WTC11 (cell line): Measurements from ENCODE around the gene FAM107B.

Experiments used
- ATF2 ChIP-seq: sonication (generic); formaldehyde crosslinking; IDR thresholded peaks from 2 replicates; pipeline ENCODE4 v1.8.1; 2022; ENCODE audit warnings: low read depth, missing genetic modification reagents, borderline replicate concordance
- ELF4 ChIP-seq: sonication (generic); formaldehyde crosslinking; IDR thresholded peaks from 2 replicates; pipeline ENCODE4 v1.8.1; 2022; ENCODE audit warnings: low read depth, mild to moderate bottlenecking, moderate library complexity, missing genetic modification reagents
- ERG ChIP-seq: fragments of 250-450 bp; sonication (Bioruptor Pico); IDR thresholded peaks from 2 replicates; pipeline ENCODE4 v1.8.0; 2021; ENCODE audit warnings: mild to moderate bottlenecking
- ESRRA ChIP-seq: sonication (generic); formaldehyde crosslinking; IDR thresholded peaks from 2 replicates; pipeline ENCODE4 v1.8.1; 2022; ENCODE audit warnings: mild to moderate bottlenecking, missing genetic modification reagents, borderline replicate concordance
- HMGXB4 ChIP-seq: sonication (generic); formaldehyde crosslinking; IDR thresholded peaks from 2 replicates; pipeline ENCODE4 v1.8.1; 2023; ENCODE audit warnings: mild to moderate bottlenecking, moderate library complexity, missing genetic modification reagents
- JUN ChIP-seq: sonication (generic); formaldehyde crosslinking; IDR thresholded peaks from 2 replicates; pipeline ENCODE4 v1.8.0; 2023; ENCODE audit warnings: mild to moderate bottlenecking, missing genetic modification reagents
- MAX ChIP-seq: sonication (generic); formaldehyde crosslinking; IDR thresholded peaks from 2 replicates; pipeline ENCODE4 v1.8.0; 2022; ENCODE audit warnings: mild to moderate bottlenecking, missing genetic modification reagents
- NFYB ChIP-seq: sonication (generic); formaldehyde crosslinking; conservative IDR thresholded peaks from 2 replicates; pipeline ENCODE4 v1.8.0; 2022; ENCODE audit warnings: low read depth, missing genetic modification reagents
- RELA ChIP-seq: sonication (generic); formaldehyde crosslinking; IDR thresholded peaks from 2 replicates; pipeline ENCODE4 v1.8.1; 2022; ENCODE audit warnings: missing genetic modification reagents, mild to moderate bottlenecking, borderline replicate concordance
- SMAD3 ChIP-seq: sonication (generic); formaldehyde crosslinking; IDR thresholded peaks from 2 replicates; pipeline ENCODE4 v1.8.0; 2022; ENCODE audit warnings: missing genetic modification reagents, mild to moderate bottlenecking, borderline replicate concordance
- ZNF121 ChIP-seq: sonication (generic); formaldehyde crosslinking; IDR thresholded peaks from 2 replicates; pipeline ENCODE4 v1.8.0; 2023; ENCODE audit warnings: missing genetic modification reagents
- TF ChIP-seq, protein P1 (sequence below): sonication (generic); formaldehyde crosslinking; IDR thresholded peaks from 2 replicates; pipeline ENCODE4 v1.8.1; 2022; ENCODE audit warnings: mild to moderate bottlenecking, moderate library complexity, missing genetic modification reagents
- TF ChIP-seq, protein P2 (sequence below): fragments of 200-600 bp; IDR thresholded peaks from 2 replicates; pipeline ENCODE4 v1.8.0; 2022; ENCODE audit warnings: antibody characterized with exemption
- TF ChIP-seq, protein P3 (sequence below): sonication (generic); formaldehyde crosslinking; IDR thresholded peaks from 2 replicates; pipeline ENCODE4 v1.8.1; 2023; ENCODE audit warnings: mild to moderate bottlenecking, missing genetic modification reagents

DNA sequence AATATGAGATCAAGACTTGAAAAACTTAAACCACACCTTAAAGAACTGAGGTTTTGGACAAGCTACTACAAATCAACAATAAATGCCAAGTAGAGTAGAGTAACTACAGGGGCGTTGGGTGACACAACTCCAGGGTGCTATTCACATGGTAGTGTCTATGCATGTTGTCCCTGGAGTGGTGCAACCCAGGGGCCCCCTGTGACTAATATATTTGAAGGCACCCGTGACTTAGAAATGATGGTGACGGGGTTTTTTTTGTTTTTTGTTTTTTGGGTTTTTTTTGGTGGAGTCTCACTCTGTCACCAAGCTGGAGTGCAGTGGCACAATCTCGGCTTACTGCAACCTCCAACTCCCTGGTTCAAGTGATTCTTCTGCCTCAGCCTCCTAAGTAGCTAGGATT, 106.9 kb downstream of the FAM107B start:
- TF ChIP-seq, protein P1, sequence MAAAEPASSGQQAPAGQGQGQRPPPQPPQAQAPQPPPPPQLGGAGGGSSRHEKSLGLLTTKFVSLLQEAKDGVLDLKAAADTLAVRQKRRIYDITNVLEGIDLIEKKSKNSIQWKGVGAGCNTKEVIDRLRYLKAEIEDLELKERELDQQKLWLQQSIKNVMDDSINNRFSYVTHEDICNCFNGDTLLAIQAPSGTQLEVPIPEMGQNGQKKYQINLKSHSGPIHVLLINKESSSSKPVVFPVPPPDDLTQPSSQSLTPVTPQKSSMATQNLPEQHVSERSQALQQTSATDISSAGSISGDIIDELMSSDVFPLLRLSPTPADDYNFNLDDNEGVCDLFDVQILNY (CRISPR knock-in tag) = no peak
- TF ChIP-seq ATF2 = no peak
- TF ChIP-seq, protein P2, sequence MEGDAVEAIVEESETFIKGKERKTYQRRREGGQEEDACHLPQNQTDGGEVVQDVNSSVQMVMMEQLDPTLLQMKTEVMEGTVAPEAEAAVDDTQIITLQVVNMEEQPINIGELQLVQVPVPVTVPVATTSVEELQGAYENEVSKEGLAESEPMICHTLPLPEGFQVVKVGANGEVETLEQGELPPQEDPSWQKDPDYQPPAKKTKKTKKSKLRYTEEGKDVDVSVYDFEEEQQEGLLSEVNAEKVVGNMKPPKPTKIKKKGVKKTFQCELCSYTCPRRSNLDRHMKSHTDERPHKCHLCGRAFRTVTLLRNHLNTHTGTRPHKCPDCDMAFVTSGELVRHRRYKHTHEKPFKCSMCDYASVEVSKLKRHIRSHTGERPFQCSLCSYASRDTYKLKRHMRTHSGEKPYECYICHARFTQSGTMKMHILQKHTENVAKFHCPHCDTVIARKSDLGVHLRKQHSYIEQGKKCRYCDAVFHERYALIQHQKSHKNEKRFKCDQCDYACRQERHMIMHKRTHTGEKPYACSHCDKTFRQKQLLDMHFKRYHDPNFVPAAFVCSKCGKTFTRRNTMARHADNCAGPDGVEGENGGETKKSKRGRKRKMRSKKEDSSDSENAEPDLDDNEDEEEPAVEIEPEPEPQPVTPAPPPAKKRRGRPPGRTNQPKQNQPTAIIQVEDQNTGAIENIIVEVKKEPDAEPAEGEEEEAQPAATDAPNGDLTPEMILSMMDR = no peak
- no peak for TF ChIP-seq MAX (CRISPR knock-in tag)
- no peak for TF ChIP-seq ERG (CRISPR knock-in tag)
- no peak for TF ChIP-seq SMAD3
- no peak for TF ChIP-seq ZNF121 (CRISPR knock-in tag)
- TF ChIP-seq ELF4 (CRISPR knock-in tag) = no peak
- TF ChIP-seq HMGXB4 = no peak
- TF ChIP-seq RELA (CRISPR knock-in tag) = no peak
- TF ChIP-seq, protein P3, sequence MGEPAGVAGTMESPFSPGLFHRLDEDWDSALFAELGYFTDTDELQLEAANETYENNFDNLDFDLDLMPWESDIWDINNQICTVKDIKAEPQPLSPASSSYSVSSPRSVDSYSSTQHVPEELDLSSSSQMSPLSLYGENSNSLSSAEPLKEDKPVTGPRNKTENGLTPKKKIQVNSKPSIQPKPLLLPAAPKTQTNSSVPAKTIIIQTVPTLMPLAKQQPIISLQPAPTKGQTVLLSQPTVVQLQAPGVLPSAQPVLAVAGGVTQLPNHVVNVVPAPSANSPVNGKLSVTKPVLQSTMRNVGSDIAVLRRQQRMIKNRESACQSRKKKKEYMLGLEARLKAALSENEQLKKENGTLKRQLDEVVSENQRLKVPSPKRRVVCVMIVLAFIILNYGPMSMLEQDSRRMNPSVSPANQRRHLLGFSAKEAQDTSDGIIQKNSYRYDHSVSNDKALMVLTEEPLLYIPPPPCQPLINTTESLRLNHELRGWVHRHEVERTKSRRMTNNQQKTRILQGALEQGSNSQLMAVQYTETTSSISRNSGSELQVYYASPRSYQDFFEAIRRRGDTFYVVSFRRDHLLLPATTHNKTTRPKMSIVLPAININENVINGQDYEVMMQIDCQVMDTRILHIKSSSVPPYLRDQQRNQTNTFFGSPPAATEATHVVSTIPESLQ = no peak
- TF ChIP-seq JUN (CRISPR knock-in tag) = no peak
- no peak for TF ChIP-seq ESRRA (CRISPR knock-in tag)
- no peak for TF ChIP-seq NFYB (CRISPR knock-in tag)
